H9 (cell line): ENCODE data around the gene UBN1. TPM values are rescaled to one million over a fixed set of nuclear protein-coding genes. Genes with fewer than 3 reads are reported as not detected.

Experiments
- DNase-seq: peaks from one replicate; pipeline ENCODE4 v3.0.0-alpha.2; 2017
- H2AFZ ChIP-seq: one replicate; pipeline ENCODE4 v1.6.1; 2013; ENCODE audit warnings: mild to moderate bottlenecking, low read length, control low read depth, moderate library complexity
- H2AK5ac ChIP-seq: 2 replicates; pipeline ENCODE4 v1.6.1; 2013; ENCODE audit warnings: low read length, control low read depth, mixed read lengths; ENCODE audit not compliant: insufficient read length
- H2BK120ac ChIP-seq: one replicate; pipeline ENCODE4 v1.6.1; 2013; ENCODE audit warnings: low read depth, mild to moderate bottlenecking, low read length, control low read depth, inconsistent platforms; ENCODE audit not compliant: poor library complexity, severe bottlenecking
- H2BK12ac ChIP-seq: 2 replicates; pipeline ENCODE4 v1.6.1; 2013; ENCODE audit warnings: low read length, control low read depth, mixed read lengths, low read depth; ENCODE audit not compliant: insufficient read length
- H2BK15ac ChIP-seq: 2 replicates; pipeline ENCODE4 v1.6.1; 2013; ENCODE audit warnings: low read depth, low read length, control low read depth
- H2BK20ac ChIP-seq: one replicate; pipeline ENCODE4 v1.6.1; 2013; ENCODE audit warnings: low read depth, mild to moderate bottlenecking, low read length, control low read depth, inconsistent platforms; ENCODE audit not compliant: poor library complexity, severe bottlenecking
- H2BK5ac ChIP-seq: 2 replicates; pipeline ENCODE4 v1.6.1; 2013; ENCODE audit warnings: low read length, control low read depth, mixed read lengths; ENCODE audit not compliant: insufficient read length
- H3K14ac ChIP-seq: 2 replicates; pipeline ENCODE4 v1.6.1; 2013; ENCODE audit warnings: low read length, control low read depth; ENCODE audit not compliant: insufficient read depth
- H3K18ac ChIP-seq: 2 replicates; pipeline ENCODE4 v1.6.1; 2013; ENCODE audit warnings: low read depth, mild to moderate bottlenecking, mixed read lengths, low read length, control low read depth; ENCODE audit not compliant: insufficient read length
- H3K23ac ChIP-seq: 2 replicates; pipeline ENCODE4 v1.6.1; 2013; ENCODE audit warnings: low read length, control low read depth, mixed read lengths, low read depth; ENCODE audit not compliant: insufficient read length
- H3K23me2 ChIP-seq: 2 replicates; pipeline ENCODE4 v1.6.1; 2013; ENCODE audit warnings: low read depth, mild to moderate bottlenecking, mixed read lengths, low read length, control low read depth; ENCODE audit not compliant: insufficient read length, poor library complexity, severe bottlenecking
- H3K27ac ChIP-seq: 2 replicates; pipeline ENCODE4 v1.5.1; 2013; ENCODE audit warnings: low read length, control low read depth, mixed read lengths, low read depth; ENCODE audit not compliant: insufficient read length
- H3K27me3 ChIP-seq: 2 replicates; pipeline ENCODE4 v1.6.1; 2013; ENCODE audit warnings: low read length, control low read depth, inconsistent platforms; ENCODE audit not compliant: insufficient read depth
- H3K4ac ChIP-seq: 2 replicates; pipeline ENCODE4 v1.6.1; 2013; ENCODE audit warnings: low read depth, mild to moderate bottlenecking, control low read depth, inconsistent platforms, low read length, moderate library complexity
- H3K4me1 ChIP-seq: 2 replicates; pipeline ENCODE4 v1.6.1; 2013; ENCODE audit warnings: low read length, control low read depth, inconsistent platforms; ENCODE audit not compliant: insufficient read depth
- H3K4me2 ChIP-seq: 2 replicates; pipeline ENCODE4 v1.6.1; 2013; ENCODE audit warnings: low read length, control low read depth, mixed read lengths; ENCODE audit not compliant: insufficient read length, insufficient read depth
- H3K56ac ChIP-seq: 2 replicates; pipeline ENCODE4 v1.6.1; 2013; ENCODE audit warnings: low read depth, mild to moderate bottlenecking, mixed read lengths, low read length, control low read depth; ENCODE audit not compliant: insufficient read length
- H3K79me1 ChIP-seq: 2 replicates; pipeline ENCODE4 v1.6.1; 2013; ENCODE audit warnings: low read depth, mild to moderate bottlenecking, moderate library complexity, low read length, control low read depth, inconsistent platforms; ENCODE audit not compliant: insufficient read depth, poor library complexity, severe bottlenecking
- H3K79me2 ChIP-seq: 2 replicates; pipeline ENCODE4 v1.6.1; 2013; ENCODE audit warnings: low read length, control low read depth, inconsistent platforms; ENCODE audit not compliant: insufficient read depth
- H3K9ac ChIP-seq: 2 replicates; pipeline ENCODE4 v1.6.1; 2013; ENCODE audit warnings: low read length, control low read depth, mixed read lengths; ENCODE audit not compliant: insufficient read length; ENCODE audit errors: extremely low read depth
- H3K9me3 ChIP-seq: one replicate; pipeline ENCODE4 v1.6.1; 2013; ENCODE audit warnings: low read depth, low read length, inconsistent platforms; ENCODE audit not compliant: control insufficient read depth
- H3T11ph ChIP-seq: one replicate; pipeline ENCODE4 v1.6.1; 2013; ENCODE audit warnings: mild to moderate bottlenecking, low read length, control low read depth, inconsistent platforms
- H4K20me1 ChIP-seq: one replicate; pipeline ENCODE4 v1.6.1; 2013; ENCODE audit not compliant: control insufficient read depth, insufficient read length, insufficient read depth
- H4K5ac ChIP-seq: 2 replicates; pipeline ENCODE4 v1.6.1; 2013; ENCODE audit warnings: low read depth, mild to moderate bottlenecking, mixed read lengths, low read length, control low read depth; ENCODE audit not compliant: insufficient read length
- H4K8ac ChIP-seq: replicated peaks from 2 replicates; pipeline ENCODE4 v1.6.1; 2013; ENCODE audit warnings: low read length, control low read depth, mixed read lengths, low read depth; ENCODE audit not compliant: insufficient read length
- H4K91ac ChIP-seq: 2 replicates; pipeline ENCODE4 v1.6.1; 2013; ENCODE audit warnings: low read depth, mild to moderate bottlenecking, moderate library complexity, mixed read lengths, low read length, control low read depth; ENCODE audit not compliant: insufficient read length
- H3K27ac Mint-ChIP-seq, 3 experiments: 2 replicates in 2 of 3; 3 replicates in 1 of 3; pipeline ENCODE4 v1.8.0; 2020 to 2021; ENCODE audit warnings: mixed read lengths in 3 of 3, mild to moderate bottlenecking in 1 of 3, moderate library complexity in 1 of 3
- H3K27me3 Mint-ChIP-seq: 2 replicates; pipeline ENCODE4 v1.8.0; 2021; ENCODE audit warnings: low read depth, mild to moderate bottlenecking, moderate library complexity, mixed read lengths
- H3K36me3 Mint-ChIP-seq, 3 experiments: 2 replicates in 2 of 3; 3 replicates in 1 of 3; pipeline ENCODE4 v1.8.0; 2020 to 2021; ENCODE audit warnings: low read depth in 3 of 3, mixed read lengths in 3 of 3; ENCODE audit not compliant: insufficient read depth in 1 of 3
- H3K4me1 Mint-ChIP-seq, 2 experiments: 2 replicates each; pipeline ENCODE4 v1.8.0; 2020; ENCODE audit warnings: mixed read lengths in 2 of 2
- H3K4me3 Mint-ChIP-seq, 2 experiments: 2 replicates in 1 of 2; 3 replicates in 1 of 2; pipeline ENCODE4 v1.8.0; 2020 to 2021; ENCODE audit warnings: mild to moderate bottlenecking in 2 of 2, mixed read lengths in 2 of 2, moderate library complexity in 1 of 2
- H3K9me3 Mint-ChIP-seq, 2 experiments: 2 replicates in 1 of 2; 3 replicates in 1 of 2; pipeline ENCODE4 v1.8.0; 2020; ENCODE audit warnings: mild to moderate bottlenecking in 2 of 2, mixed read lengths in 2 of 2, moderate library complexity in 1 of 2
- WGBS: extraction: QIAGEN DNeasy Blood & Tissue Kit; methylation state at CpG from one replicate; pipeline ENCODE4 v1.1.7; 2013; ENCODE audit warnings: missing lambda C conversion rate, low lambda C conversion rate, mixed read lengths; ENCODE audit not compliant: insufficient read length; ENCODE audit errors: extremely low coverage; 5-methylcytosine and 5-hydroxymethylcytosine counted together
- total RNA-seq: library from RNA; stranded (reverse); gene quantifications from 2 replicates; pipeline ENCODE4 v1.2.1, GENCODE V29; 2021
- TF ChIP-seq, protein P1 (sequence below): fragments of 200-600 bp; sonication (generic); conservative IDR thresholded peaks from 3 replicates; pipeline ENCODE4 v1.8.0; 2021; ENCODE audit warnings: antibody characterized with exemption, mild to moderate bottlenecking

UBN1 gene
- total RNA-seq, 1 experiment from 2014 or later, result 55.2 TPM

DNA sequence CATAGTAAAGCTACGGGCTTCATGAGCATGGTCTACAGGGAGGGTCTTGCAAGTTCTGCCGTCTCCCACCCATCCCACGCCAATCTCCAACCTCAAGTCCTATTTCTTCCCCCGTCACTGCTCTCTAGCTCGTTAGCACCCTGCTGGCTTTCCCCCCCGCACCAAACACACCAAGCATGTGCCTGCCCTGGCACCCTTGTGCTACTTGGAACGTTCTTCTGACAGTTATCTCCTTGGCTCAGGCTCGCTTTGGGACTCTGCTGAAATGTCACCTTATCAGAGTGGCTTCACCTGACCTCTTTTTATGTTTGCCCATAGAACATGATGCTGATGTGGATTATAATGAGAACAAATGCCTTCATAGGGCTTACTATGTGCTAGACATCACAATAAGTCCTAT is 22.1 kb upstream of the UBN1 start:
- Histone ChIP-seq H3T11ph (no peak overlapping the region), H2AK5ac (no peak overlapping the region), H4K91ac (no peak overlapping the region), H3K9ac (no peak overlapping the region), H3K4ac (no peak overlapping the region), H4K20me1 (no peaks in the 10 kb centered on the region), H3K23ac (no peak overlapping the region), H2BK15ac (no peak overlapping the region), H3K23me2 (no peaks in the 10 kb centered on the region), H3K9me3 (no peaks in the 10 kb centered on the region), H4K5ac (no peak overlapping the region), H2BK5ac (no peak overlapping the region), H3K79me1 (no peaks in the 10 kb centered on the region), H3K4me1 (no peaks in the 10 kb centered on the region), H4K8ac (no peak overlapping the region), H2AFZ (no peak overlapping the region), H2BK120ac (no peak overlapping the region), H3K27ac (no peak overlapping the region), H3K14ac (no peak overlapping the region), H2BK12ac (no peak overlapping the region), H2BK20ac (no peak overlapping the region), H3K56ac (no peak overlapping the region), H3K27me3 (no peaks in the 10 kb centered on the region), H3K4me2 (no peak overlapping the region), H3K79me2 (no peaks in the 10 kb centered on the region), H3K18ac (no peak overlapping the region)
- Mint-ChIP-seq H3K4me1 (no peaks in the 10 kb centered on the region), H3K36me3 (peaks cover 14 to 86% (median 67%) of the 10 kb centered on the region in 3 experiments; a peak in 6 of 7 replicates), H3K27ac (no peak overlapping the region; a peak in 2 of 7 replicates), H3K4me3 (no peak overlapping the region), H3K9me3 (no peaks in the 10 kb centered on the region), H3K27me3 (no peaks in the 10 kb centered on the region)
- TF ChIP-seq, protein P1, sequence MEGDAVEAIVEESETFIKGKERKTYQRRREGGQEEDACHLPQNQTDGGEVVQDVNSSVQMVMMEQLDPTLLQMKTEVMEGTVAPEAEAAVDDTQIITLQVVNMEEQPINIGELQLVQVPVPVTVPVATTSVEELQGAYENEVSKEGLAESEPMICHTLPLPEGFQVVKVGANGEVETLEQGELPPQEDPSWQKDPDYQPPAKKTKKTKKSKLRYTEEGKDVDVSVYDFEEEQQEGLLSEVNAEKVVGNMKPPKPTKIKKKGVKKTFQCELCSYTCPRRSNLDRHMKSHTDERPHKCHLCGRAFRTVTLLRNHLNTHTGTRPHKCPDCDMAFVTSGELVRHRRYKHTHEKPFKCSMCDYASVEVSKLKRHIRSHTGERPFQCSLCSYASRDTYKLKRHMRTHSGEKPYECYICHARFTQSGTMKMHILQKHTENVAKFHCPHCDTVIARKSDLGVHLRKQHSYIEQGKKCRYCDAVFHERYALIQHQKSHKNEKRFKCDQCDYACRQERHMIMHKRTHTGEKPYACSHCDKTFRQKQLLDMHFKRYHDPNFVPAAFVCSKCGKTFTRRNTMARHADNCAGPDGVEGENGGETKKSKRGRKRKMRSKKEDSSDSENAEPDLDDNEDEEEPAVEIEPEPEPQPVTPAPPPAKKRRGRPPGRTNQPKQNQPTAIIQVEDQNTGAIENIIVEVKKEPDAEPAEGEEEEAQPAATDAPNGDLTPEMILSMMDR, result no peak
- DNase-seq, result no peak
- no CpG with 5 or more reads among the region's 8 CpGs for WGBS
